WTC11 (cell line): ENCODE results near the gene SMYD3. TPM values are rescaled to one million over a fixed set of nuclear protein-coding genes. Genes with fewer than 3 reads are reported as not detected.

ENCODE experiments used
- ATAC-seq: fragments of 200-7000 bp; cut with Tn5 transposase; 2 replicates; pipeline ENCODE4 v1.10.0; 2021; ENCODE audit warnings: mild to moderate bottlenecking, moderate library complexity
- CTCF ChIA-PET: fragments of 300-600 bp; sonication (Branson Sonifier 250); formaldehyde crosslinking; loops from one replicate; lab custom pipeline; 2021; ENCODE audit warnings: antibody characterized with exemption; lab: Charles Lee
- POLR2A ChIA-PET: fragments of 350-600 bp; sonication (Branson Sonifier 250); formaldehyde crosslinking; loops from one replicate; lab custom pipeline; 2021; ENCODE audit warnings: antibody characterized with exemption; lab: Charles Lee
- DNase-seq: peaks from one replicate; pipeline ENCODE4 v3.0.0; 2021; ENCODE audit warnings: low spot score
- H3K27ac Mint-ChIP-seq: 2 replicates; pipeline ENCODE4 v1.8.0; 2021; ENCODE audit warnings: mixed read lengths
- H3K27me3 Mint-ChIP-seq: 2 replicates; pipeline ENCODE4 v1.8.0; 2021; ENCODE audit warnings: low read depth, mild to moderate bottlenecking, moderate library complexity, mixed read lengths
- H3K36me3 Mint-ChIP-seq: 2 replicates; pipeline ENCODE4 v1.8.0; 2021; ENCODE audit warnings: mixed read lengths
- H3K4me1 Mint-ChIP-seq: 2 replicates; pipeline ENCODE4 v1.8.0; 2022; ENCODE audit warnings: mixed read lengths
- H3K4me3 Mint-ChIP-seq: 2 replicates; pipeline ENCODE4 v1.8.0; 2021; ENCODE audit warnings: mild to moderate bottlenecking, moderate library complexity, mixed read lengths
- H3K9me3 Mint-ChIP-seq: 2 replicates; pipeline ENCODE4 v1.8.0; 2021; ENCODE audit warnings: mixed read lengths
- CDX4 ChIP-seq: fragments of 250-450 bp; sonication (Bioruptor Pico); IDR thresholded peaks from 2 replicates; pipeline ENCODE4 v1.9.0; 2021; ENCODE audit warnings: moderate library complexity, mild to moderate bottlenecking, inconsistent platforms, borderline replicate concordance
- CREM ChIP-seq: sonication (generic); formaldehyde crosslinking; IDR thresholded peaks from 2 replicates; pipeline ENCODE4 v1.8.1; 2022; ENCODE audit warnings: mild to moderate bottlenecking, missing genetic modification reagents, moderate library complexity
- ELF4 ChIP-seq: sonication (generic); formaldehyde crosslinking; IDR thresholded peaks from 2 replicates; pipeline ENCODE4 v1.8.1; 2022; ENCODE audit warnings: low read depth, mild to moderate bottlenecking, moderate library complexity, missing genetic modification reagents
- ESRRA ChIP-seq: sonication (generic); formaldehyde crosslinking; IDR thresholded peaks from 2 replicates; pipeline ENCODE4 v1.8.1; 2022; ENCODE audit warnings: mild to moderate bottlenecking, missing genetic modification reagents, borderline replicate concordance
- ETV6 ChIP-seq: sonication (generic); formaldehyde crosslinking; IDR thresholded peaks from 2 replicates; pipeline ENCODE4 v1.8.1; 2022; ENCODE audit warnings: mild to moderate bottlenecking, missing genetic modification reagents
- FOXJ3 ChIP-seq: sonication (generic); formaldehyde crosslinking; IDR thresholded peaks from 2 replicates; pipeline ENCODE4 v1.9.0; 2021; ENCODE audit warnings: missing genetic modification reagents, mild to moderate bottlenecking, borderline replicate concordance
- GRHL2 ChIP-seq: fragments of 250-450 bp; sonication (Bioruptor Pico); IDR thresholded peaks from 2 replicates; pipeline ENCODE4 v1.8.0; 2022; ENCODE audit warnings: mild to moderate bottlenecking, moderate library complexity; ENCODE audit not compliant: insufficient replicate concordance, severe bottlenecking
- NR1H2 ChIP-seq: sonication (generic); formaldehyde crosslinking; IDR thresholded peaks from 2 replicates; pipeline ENCODE4 v1.9.0; 2021; ENCODE audit warnings: mild to moderate bottlenecking, moderate library complexity, missing genetic modification reagents
- NR2C2 ChIP-seq: sonication (generic); formaldehyde crosslinking; IDR thresholded peaks from 2 replicates; pipeline ENCODE4 v1.8.0; 2022; ENCODE audit warnings: mild to moderate bottlenecking, missing genetic modification reagents
- SP1 ChIP-seq: sonication (generic); formaldehyde crosslinking; conservative IDR thresholded peaks from 2 replicates; pipeline ENCODE4 v1.8.1; 2022; ENCODE audit warnings: missing genetic modification reagents
- TEAD1 ChIP-seq: sonication (generic); formaldehyde crosslinking; IDR thresholded peaks from 2 replicates; pipeline ENCODE4 v1.8.0; 2022; ENCODE audit warnings: mild to moderate bottlenecking, missing genetic modification reagents
- ZBTB21 ChIP-seq: sonication (generic); formaldehyde crosslinking; IDR thresholded peaks from 2 replicates; pipeline ENCODE4 v1.8.1; 2023; ENCODE audit warnings: mild to moderate bottlenecking, missing genetic modification reagents, borderline replicate concordance
- ZNF219 ChIP-seq: sonication (generic); formaldehyde crosslinking; IDR thresholded peaks from 2 replicates; pipeline ENCODE4 v1.8.0; 2023; ENCODE audit warnings: missing genetic modification reagents, mild to moderate bottlenecking, borderline replicate concordance
- ZNF396 ChIP-seq: fragments of 250-450 bp; sonication (Bioruptor Pico); IDR thresholded peaks from 2 replicates; pipeline ENCODE4 v1.8.0; 2021; ENCODE audit warnings: mild to moderate bottlenecking, moderate library complexity, borderline replicate concordance
- ZNF416 ChIP-seq: fragments of 250-450 bp; sonication (Bioruptor Pico); IDR thresholded peaks from 2 replicates; pipeline ENCODE4 v1.9.0; 2021; ENCODE audit warnings: mild to moderate bottlenecking, inconsistent platforms
- total RNA-seq: library from RNA; stranded (reverse); gene quantifications from 3 replicates; pipeline ENCODE4 v1.2.3, GENCODE V29; 2021
- TF ChIP-seq, protein P1 (sequence below): fragments of 250-450 bp; sonication (Bioruptor Pico); IDR thresholded peaks from 2 replicates; pipeline ENCODE4 v1.9.0; 2021; ENCODE audit warnings: mild to moderate bottlenecking, borderline replicate concordance
- TF ChIP-seq, protein P2 (sequence below): sonication (generic); formaldehyde crosslinking; IDR thresholded peaks from 2 replicates; pipeline ENCODE4 v1.8.1; 2022; ENCODE audit warnings: low read depth, missing genetic modification reagents, borderline replicate concordance

Gene SMYD3
- total RNA-seq, 1 experiment from 2014 or later, result 21.4 TPM

DNA sequence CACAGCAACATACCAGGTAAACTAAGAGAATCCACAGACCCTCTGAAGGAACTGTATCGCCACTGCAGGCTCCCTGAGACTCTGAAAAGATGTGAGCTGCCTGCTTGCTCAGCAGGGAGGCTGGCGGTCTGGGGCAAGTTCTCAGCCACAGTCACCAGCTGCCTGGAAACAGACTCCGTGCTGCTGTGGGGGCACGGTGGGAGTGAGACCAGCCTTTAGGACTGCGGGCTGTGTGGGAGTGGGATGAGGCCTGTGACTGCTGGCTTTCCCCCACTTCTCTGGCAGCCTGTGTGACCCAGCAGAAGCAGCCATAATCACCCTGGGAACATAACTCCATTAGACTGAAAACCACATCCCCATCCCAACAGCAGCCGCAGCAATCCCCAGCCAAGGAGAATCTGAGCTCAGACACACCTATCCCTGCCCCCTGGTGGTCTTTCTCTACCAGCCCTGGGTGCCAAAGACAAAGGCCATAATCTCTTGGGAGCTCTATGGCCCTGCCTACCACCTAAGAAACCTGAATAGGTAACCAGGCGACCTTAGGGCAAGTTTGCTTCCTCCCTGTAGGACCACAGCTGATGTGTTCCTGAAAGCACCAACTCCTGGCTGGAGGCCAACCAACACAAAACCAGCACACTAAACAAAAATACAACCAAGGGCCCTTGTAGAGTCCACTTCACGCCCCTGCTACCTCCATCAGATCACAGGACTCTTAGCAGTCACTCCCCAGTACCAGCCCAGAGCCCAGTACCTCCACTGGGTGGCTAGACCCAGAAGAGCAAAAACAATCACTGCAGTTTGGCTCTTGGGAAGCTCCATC lies 151.5 kb downstream of the SMYD3 start:
- peak; percentile 77 for ATAC-seq
- POLR2A ChIA-PET, result no interaction called here
- TF ChIP-seq, protein P1, sequence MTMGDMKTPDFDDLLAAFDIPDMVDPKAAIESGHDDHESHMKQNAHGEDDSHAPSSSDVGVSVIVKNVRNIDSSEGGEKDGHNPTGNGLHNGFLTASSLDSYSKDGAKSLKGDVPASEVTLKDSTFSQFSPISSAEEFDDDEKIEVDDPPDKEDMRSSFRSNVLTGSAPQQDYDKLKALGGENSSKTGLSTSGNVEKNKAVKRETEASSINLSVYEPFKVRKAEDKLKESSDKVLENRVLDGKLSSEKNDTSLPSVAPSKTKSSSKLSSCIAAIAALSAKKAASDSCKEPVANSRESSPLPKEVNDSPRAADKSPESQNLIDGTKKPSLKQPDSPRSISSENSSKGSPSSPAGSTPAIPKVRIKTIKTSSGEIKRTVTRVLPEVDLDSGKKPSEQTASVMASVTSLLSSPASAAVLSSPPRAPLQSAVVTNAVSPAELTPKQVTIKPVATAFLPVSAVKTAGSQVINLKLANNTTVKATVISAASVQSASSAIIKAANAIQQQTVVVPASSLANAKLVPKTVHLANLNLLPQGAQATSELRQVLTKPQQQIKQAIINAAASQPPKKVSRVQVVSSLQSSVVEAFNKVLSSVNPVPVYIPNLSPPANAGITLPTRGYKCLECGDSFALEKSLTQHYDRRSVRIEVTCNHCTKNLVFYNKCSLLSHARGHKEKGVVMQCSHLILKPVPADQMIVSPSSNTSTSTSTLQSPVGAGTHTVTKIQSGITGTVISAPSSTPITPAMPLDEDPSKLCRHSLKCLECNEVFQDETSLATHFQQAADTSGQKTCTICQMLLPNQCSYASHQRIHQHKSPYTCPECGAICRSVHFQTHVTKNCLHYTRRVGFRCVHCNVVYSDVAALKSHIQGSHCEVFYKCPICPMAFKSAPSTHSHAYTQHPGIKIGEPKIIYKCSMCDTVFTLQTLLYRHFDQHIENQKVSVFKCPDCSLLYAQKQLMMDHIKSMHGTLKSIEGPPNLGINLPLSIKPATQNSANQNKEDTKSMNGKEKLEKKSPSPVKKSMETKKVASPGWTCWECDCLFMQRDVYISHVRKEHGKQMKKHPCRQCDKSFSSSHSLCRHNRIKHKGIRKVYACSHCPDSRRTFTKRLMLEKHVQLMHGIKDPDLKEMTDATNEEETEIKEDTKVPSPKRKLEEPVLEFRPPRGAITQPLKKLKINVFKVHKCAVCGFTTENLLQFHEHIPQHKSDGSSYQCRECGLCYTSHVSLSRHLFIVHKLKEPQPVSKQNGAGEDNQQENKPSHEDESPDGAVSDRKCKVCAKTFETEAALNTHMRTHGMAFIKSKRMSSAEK (CRISPR knock-in tag), result no peak
- TF ChIP-seq ZNF219 (CRISPR knock-in tag), result no peak
- no peak for TF ChIP-seq GRHL2
- TF ChIP-seq NR2C2 (CRISPR knock-in tag), result no peak
- TF ChIP-seq CDX4 (CRISPR knock-in tag), result no peak
- TF ChIP-seq SP1 (CRISPR knock-in tag), result no peak
- no peak for TF ChIP-seq ZBTB21 (CRISPR knock-in tag)
- no peak for TF ChIP-seq ELF4 (CRISPR knock-in tag)
- no peak for TF ChIP-seq ESRRA (CRISPR knock-in tag)
- TF ChIP-seq, all 79 proteins: peak for 0
- peaks cover 5% of the 10 kb centered on the region for H3K9me3 Mint-ChIP-seq
- DNase-seq, result peak; percentile 36
- no peak overlapping the region for H3K4me3 Mint-ChIP-seq
- peaks cover 30% of the 10 kb centered on the region for H3K4me1 Mint-ChIP-seq
- H3K36me3 Mint-ChIP-seq, result peaks cover under 1% of the 10 kb centered on the region
- H3K27me3 Mint-ChIP-seq, result no peaks in the 10 kb centered on the region; the same call in 1 of the 2 replicates
- peak overlapping the region; percentile 4; the same call in 1 of the 2 replicates for H3K27ac Mint-ChIP-seq
- CTCF ChIA-PET, result interaction anchor here (0.7 to 1.3 kb wide), 6 partner anchors 19 to 74 kb away, joined by 3 to 4 read pairs (median 3); no protein-coding TSS in a partner anchor

- Mint-ChIP-seq H3K36me3 (no peaks in the 10 kb centered on the region), H3K4me1 (peaks cover 17% of the 10 kb centered on the region), H3K27ac (no peak overlapping the region), H3K9me3 (no peaks in the 10 kb centered on the region), H3K4me3 (no peak overlapping the region), H3K27me3 (no peaks in the 10 kb centered on the region)
- ATAC-seq (no peak), DNase-seq (no peak)
- CTCF ChIA-PET, result no interaction called here
- TF ChIP-seq CDX4 (CRISPR knock-in tag), result no peak
- no peak for TF ChIP-seq FOXJ3 (CRISPR knock-in tag)
- no peak for TF ChIP-seq ETV6 (CRISPR knock-in tag)
- TF ChIP-seq CREM, result no peak
- TF ChIP-seq, protein P2, sequence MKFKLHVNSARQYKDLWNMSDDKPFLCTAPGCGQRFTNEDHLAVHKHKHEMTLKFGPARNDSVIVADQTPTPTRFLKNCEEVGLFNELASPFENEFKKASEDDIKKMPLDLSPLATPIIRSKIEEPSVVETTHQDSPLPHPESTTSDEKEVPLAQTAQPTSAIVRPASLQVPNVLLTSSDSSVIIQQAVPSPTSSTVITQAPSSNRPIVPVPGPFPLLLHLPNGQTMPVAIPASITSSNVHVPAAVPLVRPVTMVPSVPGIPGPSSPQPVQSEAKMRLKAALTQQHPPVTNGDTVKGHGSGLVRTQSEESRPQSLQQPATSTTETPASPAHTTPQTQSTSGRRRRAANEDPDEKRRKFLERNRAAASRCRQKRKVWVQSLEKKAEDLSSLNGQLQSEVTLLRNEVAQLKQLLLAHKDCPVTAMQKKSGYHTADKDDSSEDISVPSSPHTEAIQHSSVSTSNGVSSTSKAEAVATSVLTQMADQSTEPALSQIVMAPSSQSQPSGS (CRISPR knock-in tag), result no peak
- TF ChIP-seq ZNF396, result no peak
- TF ChIP-seq GRHL2, result no peak
- TF ChIP-seq ZNF416, result no peak
- no peak for TF ChIP-seq TEAD1 (CRISPR knock-in tag)
- no peak for TF ChIP-seq NR1H2 (CRISPR knock-in tag)
- POLR2A ChIA-PET, result no interaction called here
Observed at GRCh38 chr1:246351721-246352120, 155.4 kb downstream of the SMYD3 start.
